ENCODE measurements around the gene ARHGAP1. TPM values are rescaled to one million over a fixed set of nuclear protein-coding genes. Genes with fewer than 3 reads are reported as not detected.

The ARHGAP1 gene
- total and polyA plus RNA-seq, 2 of the 13 experiments (the other 11 are each of a cell fraction or from before 2014, with no cell fraction given) = 18.6 to 30.3 TPM

DNA sequence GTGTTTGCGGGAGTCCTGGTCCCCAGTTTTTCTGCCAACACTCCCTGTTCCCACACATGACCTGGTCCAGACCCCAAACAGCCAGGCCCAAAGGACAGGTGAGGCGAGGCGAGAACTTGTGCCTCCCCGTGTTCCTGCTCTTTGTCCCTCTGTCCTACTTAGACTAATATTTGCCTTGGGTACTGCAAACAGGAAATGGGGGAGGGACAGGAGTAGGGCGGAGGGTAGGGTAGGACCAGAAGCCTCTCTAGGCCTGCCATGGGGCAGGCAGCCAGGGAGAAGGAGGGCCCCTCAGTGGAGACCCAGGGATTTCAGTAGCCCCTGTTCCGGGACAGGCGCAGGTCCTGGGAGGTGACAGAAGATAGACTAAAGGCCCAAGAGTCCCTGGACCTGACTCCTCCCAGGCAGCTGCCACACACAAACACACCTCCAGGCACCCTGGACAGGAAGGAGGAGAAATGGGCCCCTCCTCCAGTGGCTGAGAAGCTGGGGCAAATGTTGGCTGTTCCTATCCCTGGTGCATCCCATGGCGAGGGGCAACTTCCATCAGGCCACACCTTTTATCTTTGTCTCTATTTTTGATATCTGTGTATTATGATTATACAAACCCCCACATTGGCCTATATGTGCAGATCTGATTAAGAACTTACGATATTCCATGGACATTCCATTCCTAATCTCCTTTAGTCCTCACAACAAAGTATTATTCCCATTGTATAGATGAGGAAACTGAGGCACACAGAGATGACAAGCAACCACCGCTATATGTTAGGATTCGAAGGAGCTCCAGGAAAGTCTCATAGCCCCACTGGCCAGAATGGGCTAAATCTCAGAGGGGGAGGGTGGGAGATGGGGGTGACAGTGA, 18.0 kb upstream of the ARHGAP1 start (continued):
- TF ChIP-seq UBTF (CRISPR knock-in tag; IDR thresholded peaks at IDR 0.05) (peak; percentile 84), ZNF138 (CRISPR knock-in tag; IDR thresholded peaks at IDR 0.05; ENCODE audit: low read depth) (no peak), MBD4 (IDR thresholded peaks at IDR 0.05; ENCODE audit: borderline replicate concordance, low read length) (no peak), ZNF790 (CRISPR knock-in tag; IDR thresholded peaks at IDR 0.05; ENCODE audit: borderline replicate concordance) (0 out of 2 replicates have a peak, but pooled peaks have one; percentile 1), DZIP1 (CRISPR knock-in tag; IDR thresholded peaks at IDR 0.05) (no peak), ARID3A (IDR thresholded peaks at IDR 0.05; ENCODE audit: low read depth, low read length) (no peak), ZSCAN20 (CRISPR knock-in tag; IDR thresholded peaks at IDR 0.05; ENCODE audit: borderline replicate concordance) (no peak), YY1 (IDR thresholded peaks at IDR 0.05; ENCODE audit: insufficient read depth, insufficient replicate concordance, low read depth, low read length) (no peak), ZNF652 (CRISPR knock-in tag; IDR thresholded peaks at IDR 0.05; ENCODE audit: borderline replicate concordance, low read depth) (no peak; the same call in 1 of the 2 replicates), NCOR1 (IDR thresholded peaks at IDR 0.05; ENCODE audit: borderline replicate concordance, low read length) (peak; percentile 60; the same call in 1 of the 2 replicates), RARA (CRISPR knock-in tag; IDR thresholded peaks at IDR 0.05) (peak; percentile 96), SMAD1 (CRISPR knock-in tag; IDR thresholded peaks at IDR 0.05; ENCODE audit: borderline replicate concordance, low read depth) (peak; percentile 36; the same call in 1 of the 2 replicates), CBX5 (CRISPR knock-in tag; IDR thresholded peaks at IDR 0.05; ENCODE audit: borderline replicate concordance) (no peak; the same call in 1 of the 2 replicates), KLF15 (CRISPR knock-in tag; IDR thresholded peaks at IDR 0.05; ENCODE audit: borderline replicate concordance) (peak; percentile 34; the same call in 1 of the 2 replicates), ZNF33B (CRISPR knock-in tag; IDR thresholded peaks at IDR 0.05) (0 out of 2 replicates have a peak, but pooled peaks have one; percentile 54), ZNF768 (CRISPR knock-in tag; IDR thresholded peaks at IDR 0.05) (no peak; the same call in 1 of the 2 replicates)
- TF ChIP-seq, protein P1, sequence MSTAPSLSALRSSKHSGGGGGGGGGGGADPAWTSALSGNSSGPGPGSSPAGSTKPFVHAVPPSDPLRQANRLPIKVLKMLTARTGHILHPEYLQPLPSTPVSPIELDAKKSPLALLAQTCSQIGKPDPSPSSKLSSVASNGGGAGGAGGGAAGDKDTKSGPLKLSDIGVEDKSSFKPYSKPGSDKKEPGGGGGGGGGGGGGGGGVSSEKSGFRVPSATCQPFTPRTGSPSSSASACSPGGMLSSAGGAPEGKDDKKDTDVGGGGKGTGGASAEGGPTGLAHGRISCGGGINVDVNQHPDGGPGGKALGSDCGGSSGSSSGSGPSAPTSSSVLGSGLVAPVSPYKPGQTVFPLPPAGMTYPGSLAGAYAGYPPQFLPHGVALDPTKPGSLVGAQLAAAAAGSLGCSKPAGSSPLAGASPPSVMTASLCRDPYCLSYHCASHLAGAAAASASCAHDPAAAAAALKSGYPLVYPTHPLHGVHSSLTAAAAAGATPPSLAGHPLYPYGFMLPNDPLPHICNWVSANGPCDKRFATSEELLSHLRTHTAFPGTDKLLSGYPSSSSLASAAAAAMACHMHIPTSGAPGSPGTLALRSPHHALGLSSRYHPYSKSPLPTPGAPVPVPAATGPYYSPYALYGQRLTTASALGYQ (CRISPR knock-in tag; IDR thresholded peaks at IDR 0.05) = peak; percentile 90
- TF ChIP-seq, protein P2, sequence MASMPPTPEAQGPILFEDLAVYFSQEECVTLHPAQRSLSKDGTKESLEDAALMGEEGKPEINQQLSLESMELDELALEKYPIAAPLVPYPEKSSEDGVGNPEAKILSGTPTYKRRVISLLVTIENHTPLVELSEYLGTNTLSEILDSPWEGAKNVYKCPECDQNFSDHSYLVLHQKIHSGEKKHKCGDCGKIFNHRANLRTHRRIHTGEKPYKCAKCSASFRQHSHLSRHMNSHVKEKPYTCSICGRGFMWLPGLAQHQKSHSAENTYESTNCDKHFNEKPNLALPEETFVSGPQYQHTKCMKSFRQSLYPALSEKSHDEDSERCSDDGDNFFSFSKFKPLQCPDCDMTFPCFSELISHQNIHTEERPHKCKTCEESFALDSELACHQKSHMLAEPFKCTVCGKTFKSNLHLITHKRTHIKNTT (CRISPR knock-in tag; IDR thresholded peaks at IDR 0.05) = no peak

Data from HepG2 (cell line).